GM12875 (cell line): ENCODE measurements around the gene HSPA4.
"Not testable (repeated sequence)": the region's sequence is repeated elsewhere in the genome, so short reads cannot be mapped to it uniquely, and the experiment has no call there.

Source experiments
- H3K4me3 ChIP-seq: one replicate; pipeline ENCODE4 v1.5.1; 2011; ENCODE audit warnings: low read depth, low read length, control low read depth
- CTCF ChIP-seq: IDR thresholded peaks from 2 replicates; pipeline ENCODE4 v1.5.1; 2011; ENCODE audit warnings: low read depth, mild to moderate bottlenecking, control low read depth, inconsistent platforms, low read length, moderate library complexity, borderline replicate concordance; ENCODE audit not compliant: insufficient read depth

The HSPA4 gene

GRCh38 chr5:133051542-133052316 lies at the start of gene HSPA4:
Gene HSPA4 (plus strand): TSS chr5:133052013. CDS start chr5:133052251, 238 bp downstream.
- TF ChIP-seq CTCF: no peak
- peak within 1 kb of the TSS; percentile 84 for H3K4me3 ChIP-seq

- no peak overlapping the region for H3K4me3 ChIP-seq
- TF ChIP-seq CTCF: no peak
These were observed 45.2 kb upstream of the HSPA4 start for GRCh38 chr5:133006653-133007052.

GRCh38 chr5:133008455-133008854 lies 43.4 kb upstream of the HSPA4 start:
- H3K4me3 ChIP-seq: not testable (repeated sequence)

- no peak for TF ChIP-seq CTCF
- no peak overlapping the region for H3K4me3 ChIP-seq
These were observed 36.3 kb upstream of the HSPA4 start for GRCh38 chr5:133015466-133015865.

GRCh38 chr5:133017964-133018363 lies 33.8 kb upstream of the HSPA4 start:
- no peak overlapping the region for H3K4me3 ChIP-seq
- TF ChIP-seq CTCF: no peak

GRCh38 chr5:133019471-133019870 lies 32.3 kb upstream of the HSPA4 start:
- not testable (repeated sequence) for H3K4me3 ChIP-seq

GRCh38 chr5:133025804-133026663 lies 25.8 kb upstream of the HSPA4 start, which contains the start of gene ZCCHC10:
Gene ZCCHC10 (minus strand): TSS chr5:133026549. CDS start chr5:133026537, 12 bp downstream.
- peak within 1 kb of the TSS; percentile 81 for H3K4me3 ChIP-seq

More at GRCh38 chr5:133025804-133026663, 25.8 kb upstream of the HSPA4 start, which contains the start of gene ZCCHC10:
- no peak for TF ChIP-seq CTCF
